IMR-90 (cell line): ENCODE measurements around the gene PDIA4. TPM values are rescaled to one million over a fixed set of nuclear protein-coding genes. Genes with fewer than 3 reads are reported as not detected.

Experiments used
- ATAC-seq: fragments of 200-7000 bp; cut with Tn5 transposase; 2 replicates; pipeline ENCODE4 v1.9.1; 2020; ENCODE audit warnings: low read depth, mild to moderate bottlenecking, moderate library complexity
- BruUV-seq: library from RNA; stranded (reverse); fragments of 400-500 nt; replicated peaks from 2 replicates; lab custom pipeline; 2021; lab: Mats Ljungman, UMichigan
- CTCF ChIA-PET: fragments of 300-600 bp; formaldehyde crosslinking; extraction: SDS; loops from one replicate; lab custom pipeline; 2021; ENCODE audit warnings: antibody characterized with exemption; lab: Yijun Ruan, JAX
- POLR2A ChIA-PET: fragments of 300-600 bp; sonication (Branson Sonifier 250); formaldehyde crosslinking; loops from one replicate; lab custom pipeline; 2022; ENCODE audit warnings: antibody characterized with exemption; ENCODE audit not compliant: unreplicated experiment; lab: Charles Lee
- DNase-seq: peaks from one replicate; pipeline ENCODE4 v3.0.0; 2013
- H2AFZ ChIP-seq: replicated peaks from 2 replicates; pipeline ENCODE3; 2013; ENCODE audit warnings: low read length, mild to moderate bottlenecking; ENCODE audit not compliant: poor library complexity
- H2AK5ac ChIP-seq: 2 replicates; pipeline ENCODE4 v1.6.1; 2013; ENCODE audit warnings: low read depth, low read length, inconsistent platforms
- H2AK9ac ChIP-seq: replicated peaks from 2 replicates; pipeline ENCODE3; 2013; ENCODE audit warnings: mild to moderate bottlenecking, low read depth, low read length, moderate library complexity; ENCODE audit not compliant: poor library complexity
- H2BK120ac ChIP-seq: 2 replicates; pipeline ENCODE4 v1.6.1; 2013; ENCODE audit warnings: low read depth, low read length, inconsistent platforms
- H2BK15ac ChIP-seq: 3 replicates; pipeline ENCODE4 v1.6.1; 2013; ENCODE audit warnings: low read depth, low read length, inconsistent platforms
- H2BK20ac ChIP-seq: 2 replicates; pipeline ENCODE4 v1.6.1; 2013; ENCODE audit warnings: low read depth, mild to moderate bottlenecking, inconsistent platforms, low read length, moderate library complexity
- H2BK5ac ChIP-seq: 2 replicates; pipeline ENCODE4 v1.6.1; 2013; ENCODE audit warnings: mild to moderate bottlenecking, low read depth, low read length, inconsistent platforms; ENCODE audit not compliant: poor library complexity, severe bottlenecking
- H3K14ac ChIP-seq: replicated peaks from 2 replicates; pipeline ENCODE4 v1.6.1; 2013; ENCODE audit warnings: low read depth, low read length, inconsistent platforms
- H3K18ac ChIP-seq: 2 replicates; pipeline ENCODE4 v1.6.1; 2013; ENCODE audit warnings: low read depth, low read length, control low read depth
- H3K23ac ChIP-seq: 2 replicates; pipeline ENCODE4 v1.6.1; 2013; ENCODE audit warnings: low read depth, low read length, inconsistent platforms
- H3K27ac ChIP-seq: 2 replicates; pipeline ENCODE4 v1.5.1; 2013; ENCODE audit warnings: mild to moderate bottlenecking, control low read depth, low read length; ENCODE audit not compliant: insufficient read depth
- H3K27me3 ChIP-seq: 2 replicates; pipeline ENCODE4 v1.6.1; 2013; ENCODE audit warnings: low read length; ENCODE audit not compliant: control insufficient read depth, insufficient read depth
- H3K36me3 ChIP-seq: 2 replicates; pipeline ENCODE4 v1.6.1; 2013; ENCODE audit warnings: low read length, mixed read lengths; ENCODE audit not compliant: control insufficient read depth, insufficient read depth
- H3K4ac ChIP-seq: 2 replicates; pipeline ENCODE4 v1.6.1; 2013; ENCODE audit warnings: low read depth, low read length, inconsistent platforms
- H3K4me1 ChIP-seq: 2 replicates; pipeline ENCODE4 v1.6.1; 2013; ENCODE audit warnings: low read length, mixed read lengths; ENCODE audit not compliant: control insufficient read depth, insufficient read depth
- H3K4me2 ChIP-seq: 2 replicates; pipeline ENCODE4 v1.6.1; 2013; ENCODE audit warnings: low read depth, mild to moderate bottlenecking, control low read depth, low read length, moderate library complexity
- H3K4me3 ChIP-seq: 2 replicates; pipeline ENCODE4 v1.5.1; 2013; ENCODE audit warnings: low read depth, mild to moderate bottlenecking, control low read depth, low read length, moderate library complexity; ENCODE audit not compliant: insufficient read depth
- H3K56ac ChIP-seq: 2 replicates; pipeline ENCODE4 v1.6.1; 2013; ENCODE audit warnings: low read length, inconsistent platforms; ENCODE audit not compliant: insufficient read depth; ENCODE audit errors: extremely low read depth
- H3K79me1 ChIP-seq, 2 experiments: 2 replicates each; pipeline ENCODE4 v1.6.1; 2013; ENCODE audit warnings: low read length in 2 of 2, inconsistent platforms in 1 of 2, low read depth in 1 of 2
- H3K9ac ChIP-seq: 2 replicates; pipeline ENCODE4 v1.6.1; 2013; ENCODE audit warnings: low read depth, low read length, control low read depth
- H3K9me1 ChIP-seq: 2 replicates; pipeline ENCODE4 v1.6.1; 2013; ENCODE audit warnings: low read length, inconsistent platforms; ENCODE audit not compliant: insufficient read depth
- H3K9me3 ChIP-seq: 2 replicates; pipeline ENCODE4 v1.6.1; 2013; ENCODE audit warnings: low read length; ENCODE audit not compliant: control insufficient read depth, insufficient read depth
- H4K20me1 ChIP-seq: 2 replicates; pipeline ENCODE4 v1.6.1; 2013; ENCODE audit warnings: low read length, inconsistent platforms; ENCODE audit not compliant: insufficient read depth
- H4K5ac ChIP-seq: 2 replicates; pipeline ENCODE4 v1.6.1; 2013; ENCODE audit warnings: mild to moderate bottlenecking, low read depth, low read length, control low read depth
- H4K8ac ChIP-seq, 2 experiments: 2 replicates each; pipeline ENCODE4 v1.6.1; 2013; ENCODE audit warnings: low read depth in 2 of 2, low read length in 2 of 2, control low read depth in 1 of 2, inconsistent platforms in 1 of 2
- H4K91ac ChIP-seq: 2 replicates; pipeline ENCODE4 v1.6.1; 2013; ENCODE audit warnings: low read depth, low read length, inconsistent platforms; ENCODE audit not compliant: insufficient read depth
- CEBPB ChIP-seq: IDR thresholded peaks from 2 replicates; pipeline ENCODE4 v1.6.1; 2012; ENCODE audit warnings: low read depth, low read length, improper control_type of control experiment
- CHD1 ChIP-seq: IDR thresholded peaks from 2 replicates; pipeline ENCODE4 v1.6.1; 2012; ENCODE audit warnings: low read depth, low read length, improper control_type of control experiment
- CTCF ChIP-seq: conservative IDR thresholded peaks from 2 replicates; pipeline ENCODE4 v1.5.1; 2012; ENCODE audit warnings: mild to moderate bottlenecking, low read depth, low read length, improper control_type of control experiment
- ELK1 ChIP-seq: fragments of 150-350 bp; IDR thresholded peaks from 2 replicates; pipeline ENCODE4 v1.6.1; 2016; ENCODE audit warnings: low read depth, mild to moderate bottlenecking, low read length, moderate library complexity, borderline replicate concordance
- FOS ChIP-seq: fragments of 150-350 bp; IDR thresholded peaks from 2 replicates; pipeline ENCODE4 v1.6.1; 2016; ENCODE audit warnings: low read depth, low read length
- MAFK ChIP-seq: IDR thresholded peaks from 2 replicates; pipeline ENCODE4 v1.6.1; 2012; ENCODE audit warnings: low read depth, low read length, improper control_type of control experiment
- MXI1 ChIP-seq: IDR thresholded peaks from 2 replicates; pipeline ENCODE4 v1.6.1; 2012; ENCODE audit warnings: low read depth, mild to moderate bottlenecking, low read length, moderate library complexity, borderline replicate concordance
- NFE2L2 ChIP-seq: fragments of 150-350 bp; IDR thresholded peaks from 2 replicates; pipeline ENCODE4 v1.6.1; 2016; ENCODE audit warnings: low read depth, mild to moderate bottlenecking, low read length
- RFX5 ChIP-seq: IDR thresholded peaks from 2 replicates; pipeline ENCODE4 v1.8.0; 2012; ENCODE audit warnings: low read depth, mild to moderate bottlenecking, low read length, moderate library complexity
- WGBS, 2 experiments: methylation state at CpG; one replicate each; pipeline versions ENCODE4 v1.1.5 to v1.1.7; 2013; ENCODE audit warnings: missing lambda C conversion rate in 2 of 2; ENCODE audit not compliant: insufficient read length in 1 of 2; ENCODE audit errors: extremely low coverage in 2 of 2; 5-methylcytosine and 5-hydroxymethylcytosine counted together
- dilution Hi-C: fragments of 300-500 bp; cut with HindIII; formaldehyde crosslinking; loops from one replicate; pipeline ENCODE4 v1.14.3; 2018; ENCODE audit warnings: low sequenced_read_pairs; ENCODE audit not compliant: unreplicated experiment
- in situ Hi-C: fragments of 300-500 bp; cut with MboI; formaldehyde crosslinking; loops from 3 replicates; pipeline ENCODE4 v1.14.3; 2019; ENCODE audit warnings: low sequenced_read_pairs, inconsistent platforms, mixed read lengths
- intact Hi-C: fragments of 100-400 bp; cut with micrococcal nuclease; formaldehyde crosslinking; loops from 2 replicates; pipeline ENCODE4 v1.10.0; 2022
- polyA plus RNA-seq, 3 experiments: library from polyadenylated mRNA; depleted of rRNA; stranded (reverse); fragments of >200 nt; gene quantifications; 2 replicates each; pipeline ENCODE4 v1.2.3, GENCODE V29; 2012; ENCODE audit warnings: low replicate concordance in 1 of 3
- total RNA-seq: library from RNA; depleted of rRNA; stranded (reverse); fragments of >200 nt; gene quantifications from 2 replicates; pipeline ENCODE4 v1.2.3, GENCODE V29; 2012
- TF ChIP-seq, protein P1 (sequence below): fragments of 150-350 bp; IDR thresholded peaks from 2 replicates; pipeline ENCODE4 v1.6.1; 2017; ENCODE audit warnings: mild to moderate bottlenecking, antibody characterized with exemption, low read length, low read depth

The PDIA4 gene
- total and polyA plus RNA-seq, 2 of the 4 experiments (the other 2 are of a cell fraction), result 241 to 304 TPM

DNA sequence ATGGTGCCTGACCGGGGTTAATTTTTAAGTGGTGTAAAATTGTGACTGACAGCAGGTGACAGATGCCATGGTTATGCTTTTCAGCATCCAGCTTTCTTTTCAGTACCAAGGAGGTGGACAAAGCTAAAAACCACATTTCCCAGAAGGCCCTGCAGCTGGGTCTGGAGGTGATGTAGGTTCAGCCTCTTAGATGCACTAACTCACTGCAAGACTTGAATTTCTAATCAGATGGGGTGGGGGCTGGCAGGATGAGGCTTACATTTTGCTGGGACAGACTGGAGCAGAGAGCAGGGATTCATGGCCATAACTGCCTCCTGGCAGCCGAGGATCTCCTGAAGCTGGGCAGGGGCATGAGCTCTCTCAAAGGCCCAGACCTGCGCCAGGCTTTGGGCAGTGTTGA is 52.4 kb downstream of the PDIA4 start:
- no peak overlapping the region for H2BK20ac ChIP-seq
- no CpG with 5 or more reads among the region's 3 CpGs for WGBS, 2 experiments
- TF ChIP-seq CEBPB (no peak), NFE2L2 (no peak), MAFK (no peak), MXI1 (no peak), CTCF (no peak), FOS (no peak), CHD1 (no peak), ELK1 (no peak), RFX5 (no peak)
- TF ChIP-seq, protein P1, sequence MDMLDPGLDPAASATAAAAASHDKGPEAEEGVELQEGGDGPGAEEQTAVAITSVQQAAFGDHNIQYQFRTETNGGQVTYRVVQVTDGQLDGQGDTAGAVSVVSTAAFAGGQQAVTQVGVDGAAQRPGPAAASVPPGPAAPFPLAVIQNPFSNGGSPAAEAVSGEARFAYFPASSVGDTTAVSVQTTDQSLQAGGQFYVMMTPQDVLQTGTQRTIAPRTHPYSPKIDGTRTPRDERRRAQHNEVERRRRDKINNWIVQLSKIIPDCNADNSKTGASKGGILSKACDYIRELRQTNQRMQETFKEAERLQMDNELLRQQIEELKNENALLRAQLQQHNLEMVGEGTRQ, result no peak
- no peak overlapping the region for H4K91ac ChIP-seq
- H3K79me1 ChIP-seq, result no peaks in the 10 kb centered on the region
- H3K4me3 ChIP-seq, result no peak overlapping the region
- H3K9ac ChIP-seq, result no peak overlapping the region
- no peak overlapping the region for H3K27ac ChIP-seq
- no peak overlapping the region for H3K4ac ChIP-seq
- intact Hi-C loops (no loop called here), dilution Hi-C loops (no loop called here), in situ Hi-C loops (no loop called here)
- H2AK5ac ChIP-seq, result no peak overlapping the region
- ATAC-seq (no peak), DNase-seq (no peak)
- no peak overlapping the region for H2AFZ ChIP-seq
- no peaks in the 10 kb centered on the region for H3K36me3 ChIP-seq
- H2BK15ac ChIP-seq, result no peak overlapping the region
- H4K5ac ChIP-seq, result no peak overlapping the region
- no peak overlapping the region for H4K8ac ChIP-seq
- H3K14ac ChIP-seq, result no peak overlapping the region
- no peak overlapping the region for H3K56ac ChIP-seq
- no peaks in the 10 kb centered on the region for H3K9me1 ChIP-seq
- H3K18ac ChIP-seq, result no peak overlapping the region
- H4K20me1 ChIP-seq, result no peaks in the 10 kb centered on the region
- no peak overlapping the region for H3K23ac ChIP-seq
- no peaks in the 10 kb centered on the region for H3K9me3 ChIP-seq
- no peak overlapping the region for H2BK120ac ChIP-seq
- H2AK9ac ChIP-seq, result no peak overlapping the region
- no peaks in the 10 kb centered on the region for H3K4me1 ChIP-seq
- no peak overlapping the region for H2BK5ac ChIP-seq
- CTCF ChIA-PET, result interaction anchor here (0.9 to 1.7 kb wide), 2 partner anchors 9 to 13 kb away, joined by 3 to 4 read pairs; no protein-coding TSS in a partner anchor
- peaks cover 4% of the 10 kb centered on the region; the same call in 1 of the 2 replicates for H3K27me3 ChIP-seq
- BruUV-seq, result no TSS peak
- no peak overlapping the region for H3K4me2 ChIP-seq
- POLR2A ChIA-PET, result no interaction called here
